HG03432 (cell line): ENCODE data around the gene DMD.

Source experiments
- ATAC-seq: cut with Tn5 transposase; IDR thresholded peaks from one replicate; pipeline ENCODE4 v1.9.1; 2021; ENCODE audit warnings: mild to moderate bottlenecking, moderate library complexity; ENCODE audit not compliant: unreplicated experiment

Gene DMD

GRCh38 chrX:31222946-31223345 lies 1988.4 kb downstream of the DMD start:
- ATAC-seq, result no peak

GRCh38 chrX:31219174-31219573 lies 1992.2 kb downstream of the DMD start:
- no peak for ATAC-seq

- ATAC-seq, result no peak
Observed at GRCh38 chrX:31217084-31217483, 1994.3 kb downstream of the DMD start.

- no peak for ATAC-seq
Observed at GRCh38 chrX:31215277-31215815, 1996.0 kb downstream of the DMD start.

- ATAC-seq, result no peak
Observed at GRCh38 chrX:31213941-31214340, 1997.4 kb downstream of the DMD start.

GRCh38 chrX:31212856-31213748 lies 1998.2 kb downstream of the DMD start:
- ATAC-seq, result no peak

- no peak for ATAC-seq
Observed at GRCh38 chrX:31209005-31209628, 2002.2 kb downstream of the DMD start.

GRCh38 chrX:31201503-31201902 lies 2009.8 kb downstream of the DMD start:
- no peak for ATAC-seq

- peak; percentile 73 for ATAC-seq
Observed at GRCh38 chrX:31200430-31200829, 2010.9 kb downstream of the DMD start.

GRCh38 chrX:31199840-31200114 lies 2011.6 kb downstream of the DMD start:
- no peak for ATAC-seq

GRCh38 chrX:31199056-31199839 lies 2012.1 kb downstream of the DMD start:
- no peak for ATAC-seq

GRCh38 chrX:31190221-31190975 lies 2021.0 kb downstream of the DMD start:
- ATAC-seq, result no peak

- ATAC-seq, result no peak
Observed at GRCh38 chrX:31186693-31187338, 2024.5 kb downstream of the DMD start.

- no peak for ATAC-seq
Observed at GRCh38 chrX:31185884-31186283, 2025.5 kb downstream of the DMD start.

- no peak for ATAC-seq
Observed at GRCh38 chrX:31181377-31182000, 2029.9 kb downstream of the DMD start.

GRCh38 chrX:31179203-31179602 lies 2032.1 kb downstream of the DMD start:
- ATAC-seq, result peak; percentile 40

GRCh38 chrX:31178769-31179125 lies 2032.6 kb downstream of the DMD start:
- no peak for ATAC-seq

- peak; percentile 82 for ATAC-seq
Observed at GRCh38 chrX:31178064-31178768, 2033.1 kb downstream of the DMD start.

- ATAC-seq, result no peak
Observed at GRCh38 chrX:31170792-31171191, 2040.6 kb downstream of the DMD start.
